Gastroesophageal sphincter (tissue), 4 donors: ENCODE data around the gene FAM89A. TPM values are rescaled to one million over a fixed set of nuclear protein-coding genes. Genes with fewer than 3 reads are reported as not detected.

Source experiments
- ATAC-seq: fragments of 150-250 bp; one replicate; pipeline ENCODE4 v1.9.1; 2016; ENCODE audit warnings: mild to moderate bottlenecking, moderate library complexity
- H3K27ac ChIP-seq, 4 donors: fragments of 200-600 bp; sonication (generic) in 3 of 4; 1 replicate in 3 of 4; 2 replicates in 1 of 4; pipeline ENCODE4 v1.5.1; 2016 to 2019
- H3K27me3 ChIP-seq: fragments of 200-600 bp; sonication (generic); one replicate; pipeline ENCODE4 v1.5.1; 2019
- H3K36me3 ChIP-seq, 2 donors: fragments of 200-600 bp; sonication (generic); one replicate each; pipeline ENCODE4 v1.5.1; 2019; ENCODE audit warnings: control low read depth in 1 of 2
- H3K4me1 ChIP-seq, 3 donors: fragments of 200-600 bp; sonication (generic); 1 replicate in 2 of 3; 2 replicates in 1 of 3; pipeline ENCODE4 v1.5.1; 2016 to 2019; ENCODE audit warnings: control low read depth in 2 of 3
- H3K4me3 ChIP-seq, 2 donors: fragments of 200-600 bp; sonication (generic); one replicate each; pipeline ENCODE4 v1.5.1; 2019; ENCODE audit warnings: mild to moderate bottlenecking in 1 of 2, moderate library complexity in 1 of 2
- H3K9me3 ChIP-seq, 3 donors: fragments of 200-600 bp; sonication (generic); one replicate each; pipeline ENCODE4 v1.5.1; 2017 to 2019; ENCODE audit warnings: control low read depth in 2 of 3
- EP300 ChIP-seq: sonication (generic); formaldehyde crosslinking; IDR thresholded peaks from one replicate; pipeline ENCODE4 v1.6.1; 2017; ENCODE audit warnings: antibody characterized with exemption, mild to moderate bottlenecking
- POLR2A ChIP-seq, 2 donors: fragments of 450-650 bp; IDR thresholded peaks; one replicate each; pipeline ENCODE4 v1.6.1; 2017; ENCODE audit warnings: antibody characterized with exemption in 2 of 2, mild to moderate bottlenecking in 2 of 2, moderate library complexity in 1 of 2
- POLR2AphosphoS5 ChIP-seq: sonication (generic); formaldehyde crosslinking; IDR thresholded peaks from one replicate; pipeline ENCODE4 v1.6.1; 2017; ENCODE audit warnings: antibody characterized with exemption
- WGBS, 2 donors: methylation state at CpG; one replicate each; pipeline ENCODE4 v1.1.5; 2018; ENCODE audit warnings: low coverage in 1 of 2; 5-methylcytosine and 5-hydroxymethylcytosine counted together
- total RNA-seq, 4 donors: library from RNA; depleted of rRNA; stranded (reverse); fragments of >200 nt; gene quantifications; one replicate each; pipeline ENCODE4 v1.1.0, GENCODE V29; 2016
- TF ChIP-seq, protein P1 (sequence below), 4 experiments: fragments of 200-600 bp in 2 of 4; fragments of 450-650 bp in 2 of 4; sonication (generic) in 1 of 4; IDR thresholded peaks; one replicate each; pipeline ENCODE4 v1.5.1; 2017 to 2019; ENCODE audit warnings: antibody characterized with exemption in 4 of 4, mild to moderate bottlenecking in 2 of 4, moderate library complexity in 2 of 4

Gene FAM89A
- total RNA-seq, 4 donors from 2014 or later: 2.5 to 11.6 (median 7.7) TPM

GRCh38 chr1:231039161-231040018 lies 664 bp downstream of the FAM89A start:
- no CpG with 5 or more reads among the region's 91 CpGs for WGBS, 2 donors
- peak; percentile 60 for ATAC-seq
- H3K4me3 ChIP-seq: peak overlapping the region; percentile 57 to 70
- no peaks in the 10 kb centered on the region for H3K36me3 ChIP-seq
- H3K27me3 ChIP-seq: peaks cover 63% of the 10 kb centered on the region
- H3K9me3 ChIP-seq: peaks cover 0 to 4% (median 0%) of the 10 kb centered on the region in 3 donors
- peak overlapping the region in 2 of 4 donors; percentile 43 to 67 for H3K27ac ChIP-seq
- H3K4me1 ChIP-seq: peaks cover 0 to 26% (median 7%) of the 10 kb centered on the region in 3 donors
- TF ChIP-seq POLR2A (IDR thresholded peaks at IDR 0.05) (no peak), EP300 (no peak), POLR2AphosphoS5 (no peak)
- TF ChIP-seq, protein P1, sequence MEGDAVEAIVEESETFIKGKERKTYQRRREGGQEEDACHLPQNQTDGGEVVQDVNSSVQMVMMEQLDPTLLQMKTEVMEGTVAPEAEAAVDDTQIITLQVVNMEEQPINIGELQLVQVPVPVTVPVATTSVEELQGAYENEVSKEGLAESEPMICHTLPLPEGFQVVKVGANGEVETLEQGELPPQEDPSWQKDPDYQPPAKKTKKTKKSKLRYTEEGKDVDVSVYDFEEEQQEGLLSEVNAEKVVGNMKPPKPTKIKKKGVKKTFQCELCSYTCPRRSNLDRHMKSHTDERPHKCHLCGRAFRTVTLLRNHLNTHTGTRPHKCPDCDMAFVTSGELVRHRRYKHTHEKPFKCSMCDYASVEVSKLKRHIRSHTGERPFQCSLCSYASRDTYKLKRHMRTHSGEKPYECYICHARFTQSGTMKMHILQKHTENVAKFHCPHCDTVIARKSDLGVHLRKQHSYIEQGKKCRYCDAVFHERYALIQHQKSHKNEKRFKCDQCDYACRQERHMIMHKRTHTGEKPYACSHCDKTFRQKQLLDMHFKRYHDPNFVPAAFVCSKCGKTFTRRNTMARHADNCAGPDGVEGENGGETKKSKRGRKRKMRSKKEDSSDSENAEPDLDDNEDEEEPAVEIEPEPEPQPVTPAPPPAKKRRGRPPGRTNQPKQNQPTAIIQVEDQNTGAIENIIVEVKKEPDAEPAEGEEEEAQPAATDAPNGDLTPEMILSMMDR (IDR thresholded peaks at IDR 0.05): no peak

DNA sequence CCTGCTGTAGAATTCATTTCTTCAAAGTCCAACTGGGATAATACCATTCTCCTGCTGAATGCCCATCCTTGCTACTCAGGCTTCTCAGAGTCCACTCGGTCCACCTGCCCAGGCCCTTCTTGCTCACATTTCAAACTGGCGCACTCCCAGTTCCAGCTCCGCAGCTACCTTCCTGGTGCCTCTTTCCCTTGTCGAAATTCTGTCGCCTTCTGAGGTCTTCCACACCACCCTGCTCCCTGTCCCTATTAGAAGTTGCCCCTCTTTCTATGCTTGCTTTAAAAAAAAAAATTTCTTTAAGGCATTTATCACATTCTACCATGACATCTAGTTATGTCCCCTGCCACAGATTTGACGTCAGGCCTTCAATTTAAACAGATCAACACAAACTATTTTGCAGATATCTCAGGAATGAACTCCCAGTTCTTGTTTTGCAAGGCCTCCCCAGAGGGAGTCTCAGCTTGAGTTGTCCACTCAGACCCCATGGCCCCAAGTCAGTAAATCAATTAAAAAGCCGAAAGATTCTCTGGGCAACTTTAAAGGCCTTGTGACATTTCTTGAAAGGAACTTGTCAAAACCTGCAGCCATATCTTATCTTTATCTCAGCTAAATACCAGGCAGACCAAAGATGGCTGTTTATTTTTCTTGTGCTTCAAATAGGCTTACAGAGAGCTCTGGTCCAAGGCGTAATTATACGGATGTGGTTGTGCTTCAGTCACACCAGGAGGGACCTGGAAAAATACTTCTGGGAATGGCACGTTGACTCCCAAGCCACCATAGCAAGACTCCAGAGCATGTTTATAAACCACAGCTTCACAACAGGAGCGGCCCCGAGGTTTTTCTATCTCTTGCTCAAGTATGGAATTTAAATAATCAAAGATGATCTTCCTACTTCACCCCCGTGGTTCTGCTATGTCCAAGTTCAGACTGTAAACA lies 2.2 kb downstream of the FAM89A start:
- 90 to 95% methylated on average over 11 to 13 of the region's 13 CpGs for WGBS, 2 donors
- ATAC-seq: no peak

DNA sequence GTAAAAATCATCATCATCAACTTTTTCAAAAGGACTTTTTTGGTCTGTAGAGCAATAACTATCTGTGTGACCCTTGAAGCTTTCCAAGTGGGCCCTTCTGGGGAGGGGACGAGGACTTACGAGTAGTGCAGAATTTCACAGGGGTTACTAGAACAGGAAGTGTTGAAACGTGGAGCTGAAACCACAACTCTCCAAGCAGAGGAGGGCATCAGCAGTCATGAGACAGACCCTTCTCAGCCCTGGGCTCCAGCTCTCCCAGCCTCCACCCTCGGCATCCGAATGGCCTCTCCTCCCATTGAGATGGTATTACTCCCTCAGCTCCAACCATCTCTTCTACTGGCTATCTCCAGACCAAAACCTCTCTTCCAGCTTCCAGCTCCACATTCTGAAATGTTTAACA lies 3.6 kb downstream of the FAM89A start:
- ATAC-seq: no peak
- WGBS, 2 donors: 84 to 96% methylated on average over 5 of the region's 5 CpGs
- no peaks in the 10 kb centered on the region for H3K36me3 ChIP-seq
- H3K4me3 ChIP-seq: no peak overlapping the region
- H3K4me1 ChIP-seq: peaks cover 0 to 26% (median 7%) of the 10 kb centered on the region in 3 donors
- no peak overlapping the region for H3K27ac ChIP-seq
- TF ChIP-seq, protein P1 (IDR thresholded peaks at IDR 0.05): no peak
- no peak for TF ChIP-seq POLR2A (IDR thresholded peaks at IDR 0.05)
- H3K9me3 ChIP-seq: no peaks in the 10 kb centered on the region
- peaks cover 48% of the 10 kb centered on the region for H3K27me3 ChIP-seq

More for the DNA sequence above, 2.2 kb downstream of the FAM89A start:
- H3K4me1 ChIP-seq: peaks cover 0 to 26% (median 7%) of the 10 kb centered on the region in 3 donors
- H3K4me3 ChIP-seq: no peak overlapping the region
- H3K36me3 ChIP-seq: no peaks in the 10 kb centered on the region
- TF ChIP-seq EP300 (no peak), POLR2AphosphoS5 (no peak), POLR2A (IDR thresholded peaks at IDR 0.05) (no peak)
- TF ChIP-seq, protein P1 (IDR thresholded peaks at IDR 0.05): no peak
- peaks cover 57% of the 10 kb centered on the region for H3K27me3 ChIP-seq
- no peaks in the 10 kb centered on the region for H3K9me3 ChIP-seq
- H3K27ac ChIP-seq: no peak overlapping the region

- WGBS, 2 donors: no CpG with 5 or more reads among the region's 1 CpG
- Histone ChIP-seq H3K27me3 (peaks cover 43% of the 10 kb centered on the region), H3K36me3 (no peaks in the 10 kb centered on the region), H3K4me3 (no peak overlapping the region), H3K9me3 (no peaks in the 10 kb centered on the region), H3K4me1 (peaks cover 0 to 22% (median 7%) of the 10 kb centered on the region in 3 donors), H3K27ac (no peak overlapping the region)
- ATAC-seq: no peak
- TF ChIP-seq, protein P1 (IDR thresholded peaks at IDR 0.05): no peak
Measured at GRCh38 chr1:231035799-231036198, 4.3 kb downstream of the FAM89A start.
